H1 (cell line): ENCODE results near the gene JAG2. TPM values are rescaled to one million over a fixed set of nuclear protein-coding genes. Genes with fewer than 3 reads are reported as not detected.

ENCODE experiments used
- BRCA1 ChIP-seq: IDR thresholded peaks from 2 replicates; pipeline ENCODE4 v1.6.1; 2012; ENCODE audit warnings: low read depth, low read length, improper control_type of control experiment
- CEBPB ChIP-seq: IDR thresholded peaks from 2 replicates; pipeline ENCODE4 v1.6.1; 2012; ENCODE audit warnings: low read depth, low read length
- CTBP2 ChIP-seq: IDR thresholded peaks from 2 replicates; pipeline ENCODE4 v1.7.0; 2011; ENCODE audit warnings: borderline replicate concordance, mild to moderate bottlenecking, moderate library complexity, mixed read lengths, low read length; ENCODE audit not compliant: insufficient read depth, insufficient read length
- CTCF ChIP-seq, 3 experiments: IDR thresholded peaks; 1 replicate in 2 of 3; 2 replicates in 1 of 3; pipeline versions ENCODE4 v1.5.1 to v1.6.1; 2011; ENCODE audit warnings: low read length in 3 of 3, mild to moderate bottlenecking in 3 of 3, inconsistent platforms in 2 of 3, low read depth in 1 of 3, moderate library complexity in 1 of 3; ENCODE audit not compliant: insufficient read depth in 1 of 3; ENCODE audit errors: control extremely low read depth in 1 of 3
- E2F6 ChIP-seq: IDR thresholded peaks from 2 replicates; pipeline ENCODE4 v1.6.1; 2012; ENCODE audit warnings: inconsistent platforms
- EP300 ChIP-seq, 2 experiments: IDR thresholded peaks; 1 replicate in 1 of 2; 2 replicates in 1 of 2; pipeline ENCODE4 v1.6.1; 2011 to 2012; ENCODE audit warnings: low read depth in 2 of 2, low read length in 2 of 2, mild to moderate bottlenecking in 2 of 2, borderline replicate concordance in 1 of 2, inconsistent platforms in 1 of 2, moderate library complexity in 1 of 2
- EZH2 ChIP-seq: fragments of 200-600 bp; sonication (generic); IDR thresholded peaks from 2 replicates; pipeline ENCODE4 v1.7.1; 2012; ENCODE audit warnings: low read depth, mild to moderate bottlenecking, moderate library complexity, low read length, inconsistent platforms; ENCODE audit not compliant: severe bottlenecking
- FOSL1 ChIP-seq: IDR thresholded peaks from 2 replicates; pipeline ENCODE4 v1.6.1; 2011; ENCODE audit warnings: mild to moderate bottlenecking, low read depth, low read length, moderate library complexity; ENCODE audit not compliant: insufficient read depth
- KDM1A ChIP-seq: fragments of 200-600, 300-600 bp; sonication (generic); IDR thresholded peaks from 2 replicates; pipeline ENCODE4 v1.7.1; 2016; ENCODE audit warnings: mild to moderate bottlenecking, low read length, borderline replicate concordance
- PHF8 ChIP-seq: fragments of 200-600 bp; sonication (generic); conservative IDR thresholded peaks from 2 replicates; pipeline ENCODE4 v1.7.1; 2012; ENCODE audit warnings: low read depth, mild to moderate bottlenecking, inconsistent platforms, low read length, moderate library complexity
- POU5F1 ChIP-seq: IDR thresholded peaks from 2 replicates; pipeline ENCODE4 v1.6.1; 2011; ENCODE audit warnings: low read depth, mild to moderate bottlenecking, low read length, moderate library complexity
- RBBP5 ChIP-seq: IDR thresholded peaks from 2 replicates; pipeline ENCODE4 v1.7.1; 2012; ENCODE audit warnings: low read depth, mild to moderate bottlenecking, inconsistent platforms, low read length, moderate library complexity, borderline replicate concordance
- SIN3A ChIP-seq, 2 experiments: IDR thresholded peaks in 1 of 2; conservative IDR thresholded peaks in 1 of 2; 2 replicates each; pipeline ENCODE4 v1.6.1; 2011 to 2012; ENCODE audit warnings: low read length in 2 of 2, improper control_type of control experiment in 1 of 2, low read depth in 1 of 2, mild to moderate bottlenecking in 1 of 2
- SIRT6 ChIP-seq: IDR thresholded peaks from one replicate; pipeline ENCODE4 v1.7.1; 2012; ENCODE audit warnings: low read length, inconsistent platforms
- SIX5 ChIP-seq: IDR thresholded peaks from 2 replicates; pipeline ENCODE4 v1.6.1; 2011; ENCODE audit warnings: mild to moderate bottlenecking, low read depth, low read length
- SP4 ChIP-seq: IDR thresholded peaks from 2 replicates; pipeline ENCODE4 v1.6.1; 2012; ENCODE audit warnings: low read length, inconsistent platforms
- SUZ12 ChIP-seq: fragments of 200-600 bp; sonication (generic); IDR thresholded peaks from 2 replicates; pipeline ENCODE4 v1.6.1; 2012; ENCODE audit warnings: mild to moderate bottlenecking, inconsistent platforms, low read length, moderate library complexity, mixed read lengths
- TAF7 ChIP-seq: optimal IDR thresholded peaks from 2 replicates; pipeline ENCODE3; 2011; ENCODE audit warnings: low read depth, mild to moderate bottlenecking, inconsistent platforms, low read length, moderate library complexity, borderline replicate concordance
- TCF12 ChIP-seq: IDR thresholded peaks from 2 replicates; pipeline ENCODE4 v1.6.1; 2011; ENCODE audit warnings: low read depth, mild to moderate bottlenecking, low read length
- YY1 ChIP-seq: IDR thresholded peaks from 2 replicates; pipeline ENCODE4 v1.6.1; 2011; ENCODE audit warnings: low read depth, mild to moderate bottlenecking, low read length
- polyA plus RNA-seq, 7 experiments: library from polyadenylated mRNA; depleted of rRNA in 3 of 7; stranded (reverse) in 5 of 7; unstranded in 2 of 7; fragments of >200 nt in 5 of 7; fragments of 200-250 nt in 2 of 7; gene quantifications; 1 replicate in 5 of 7; 2 replicates in 1 of 7; 4 replicates in 1 of 7; pipeline versions ENCODE4 v1.2.1 to v1.2.3, GENCODE V29; 2011 to 2013; ENCODE audit warnings: missing spikeins in 2 of 7, mixed read lengths in 2 of 7
- total RNA-seq: library from RNA; stranded (reverse); fragmentation: NEBNext Ultra II Directional; extraction: Animal tissue kit (Norgen Biotek cat#: 25700); gene quantifications from 2 replicates; pipeline ENCODE4 v1.2.1, GENCODE V29; 2021

Gene JAG2
- total and polyA plus RNA-seq, 2 of the 8 experiments (the other 6 are each of a cell fraction or from before 2014, with no cell fraction given): 2.8 to 6.2 TPM

DNA sequence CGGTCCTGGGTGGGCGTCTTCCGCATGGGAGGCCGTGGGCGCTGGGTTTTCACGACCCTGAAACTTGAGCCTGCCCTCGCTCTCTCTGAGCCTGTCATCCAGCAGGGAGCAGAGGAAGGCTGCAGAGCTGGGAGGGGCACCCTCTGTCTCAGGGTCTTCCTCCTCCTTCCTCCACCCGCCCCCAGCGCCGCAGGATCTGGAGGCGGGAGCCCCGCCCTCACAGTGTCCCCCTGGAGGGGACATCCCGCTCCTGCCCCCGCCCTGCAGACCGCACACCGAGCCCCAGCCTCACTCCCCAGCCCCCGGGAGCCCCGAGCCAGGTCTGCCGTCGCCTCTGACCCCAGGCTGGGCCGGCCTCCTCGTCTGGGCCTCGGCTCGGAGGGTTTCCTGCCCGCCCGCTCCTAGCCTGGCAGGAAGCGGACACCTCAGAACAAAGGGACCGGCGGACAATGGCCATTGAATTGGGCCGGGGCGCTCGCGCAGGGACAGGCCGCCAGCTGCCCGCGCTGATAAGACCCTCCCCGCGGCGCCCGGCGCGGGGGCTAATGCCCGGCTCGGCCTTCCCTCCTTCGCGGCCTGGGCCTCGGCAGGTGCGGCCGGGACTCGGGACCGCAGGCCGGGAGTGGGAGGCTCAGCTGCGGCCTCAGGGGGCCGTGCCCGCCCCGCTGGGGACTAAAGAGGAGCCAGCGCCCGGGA, 27.8 kb upstream of the JAG2 start (continued):
- no peak for TF ChIP-seq CTCF (IDR thresholded peaks at IDR 0.05; ENCODE audit: control extremely low read depth in 1 of 3, insufficient read depth in 1 of 3, low read depth in 1 of 3, low read length in 3 of 3)
- TF ChIP-seq PHF8: no peak
- TF ChIP-seq YY1: no peak
- no peak for TF ChIP-seq SIRT6
- TF ChIP-seq TAF7: no peak
- no peak for TF ChIP-seq SP4
- no peak for TF ChIP-seq SIX5
- TF ChIP-seq TCF12: no peak
- TF ChIP-seq CTBP2: peak; percentile 42
- TF ChIP-seq RBBP5: no peak
- TF ChIP-seq SIN3A (conservative IDR thresholded peaks at IDR 0.05 in 1 of 2, IDR thresholded peaks at IDR 0.05 in 1 of 2; ENCODE audit: low read depth in 1 of 2, low read length in 2 of 2): 0 out of 4 replicates have a peak, but pooled peaks of 1 of the 2 experiments have one; percentile 31
- no peak for TF ChIP-seq EP300 (IDR thresholded peaks at IDR 0.05; ENCODE audit: borderline replicate concordance in 1 of 2, low read depth in 2 of 2, low read length in 2 of 2)
- peak; percentile 54 for TF ChIP-seq EZH2
- no peak for TF ChIP-seq E2F6
- no peak for TF ChIP-seq KDM1A
- TF ChIP-seq CEBPB: no peak
- no peak for TF ChIP-seq FOSL1
- no peak for TF ChIP-seq POU5F1
- peak; percentile 32 for TF ChIP-seq SUZ12
- TF ChIP-seq BRCA1: no peak
